Stimulated activated CD8-positive, alpha-beta memory T cell treated with anti-CD3 and anti-CD28 coated beads, Interleukin-4, amount 100 ng/mL, for 48 hours (primary cell): ENCODE results near the gene CDH2.
A peak's percentile ranks its signal among the peaks of the same experiment; 100 is the strongest.

Source experiments
- DNase-seq: peaks from one replicate; pipeline ENCODE4 v3.0.0-alpha.2; 2020

Gene CDH2

DNA sequence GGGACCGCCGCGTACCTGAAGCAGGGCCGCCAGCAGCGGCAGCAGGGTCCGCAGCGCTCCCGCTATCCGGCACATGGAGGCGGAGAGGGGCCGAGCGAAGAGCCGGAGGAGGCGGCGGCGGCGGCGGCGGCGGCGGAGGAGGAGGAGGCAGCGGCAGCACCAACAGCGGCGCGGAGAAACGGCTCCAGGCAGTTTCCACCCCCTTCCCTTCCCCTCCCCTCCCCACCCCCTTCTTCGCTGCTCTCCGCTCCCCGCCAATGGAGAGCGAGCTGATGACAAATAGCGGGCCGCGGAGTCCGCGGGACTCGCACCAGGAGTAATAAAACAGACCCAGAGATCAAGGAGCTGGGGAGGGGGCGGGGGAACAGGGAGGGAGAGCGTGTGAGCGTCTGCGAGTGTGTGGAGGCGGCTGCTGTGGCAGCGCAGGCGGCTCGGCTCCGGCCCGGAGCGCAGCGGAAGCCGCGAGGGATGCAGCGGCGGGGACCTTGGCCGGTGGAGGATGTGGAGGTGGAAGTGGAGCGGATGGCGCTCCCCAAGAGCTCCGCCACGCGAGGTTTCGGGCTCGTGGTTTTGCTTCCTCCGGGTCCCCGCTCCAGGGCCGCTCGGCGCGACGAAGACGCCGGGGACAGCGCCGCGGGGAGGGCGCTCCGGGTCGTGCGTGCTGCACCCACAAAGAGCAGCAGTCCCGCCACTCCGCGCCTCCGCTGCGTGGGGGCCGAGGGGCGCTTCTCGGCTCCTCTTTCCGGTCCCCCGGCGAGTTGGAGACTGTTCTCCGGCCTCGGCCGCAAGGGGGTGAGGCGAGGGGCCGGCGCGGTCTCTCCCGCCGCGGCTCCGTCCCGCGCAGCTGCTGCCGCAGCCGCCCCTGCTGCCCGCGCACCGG lies at the start of gene CDH2:
Gene CDH2, minus strand, starts transcription at position 183 of the 880 bp plus-strand sequence. Its CDS starts 108 bp downstream, at position 75.
- no peak for DNase-seq

- no peak for DNase-seq
Observed at GRCh38 chr18:28212060-28212459, 35.1 kb upstream of the CDH2 start.

GRCh38 chr18:28208712-28209265 lies 31.9 kb upstream of the CDH2 start:
- DNase-seq, result no peak

DNA sequence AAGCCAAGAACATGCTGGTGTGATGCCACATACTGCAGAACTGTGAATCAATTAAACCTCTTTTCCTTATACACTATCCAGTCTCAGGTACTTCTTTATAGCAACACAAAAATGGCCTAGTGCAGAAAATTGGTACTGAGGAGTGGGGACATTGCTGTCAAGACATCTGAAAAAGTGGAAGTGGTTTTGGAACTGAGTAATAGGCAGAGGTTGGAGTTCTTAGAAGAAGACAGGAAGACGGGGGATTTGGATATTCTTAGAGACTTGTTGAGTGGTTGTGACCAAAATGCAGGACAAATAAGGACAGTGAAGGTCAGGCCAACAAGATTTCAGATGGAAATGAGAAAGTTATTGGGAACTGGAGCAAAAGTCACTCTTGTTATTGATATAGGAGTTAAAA lies 31.3 kb upstream of the CDH2 start:
- no peak for DNase-seq

GRCh38 chr18:28204154-28204553 lies 27.2 kb upstream of the CDH2 start:
- DNase-seq, result no peak

- no peak for DNase-seq
Observed at GRCh38 chr18:28201056-28201455, 24.1 kb upstream of the CDH2 start.

DNA sequence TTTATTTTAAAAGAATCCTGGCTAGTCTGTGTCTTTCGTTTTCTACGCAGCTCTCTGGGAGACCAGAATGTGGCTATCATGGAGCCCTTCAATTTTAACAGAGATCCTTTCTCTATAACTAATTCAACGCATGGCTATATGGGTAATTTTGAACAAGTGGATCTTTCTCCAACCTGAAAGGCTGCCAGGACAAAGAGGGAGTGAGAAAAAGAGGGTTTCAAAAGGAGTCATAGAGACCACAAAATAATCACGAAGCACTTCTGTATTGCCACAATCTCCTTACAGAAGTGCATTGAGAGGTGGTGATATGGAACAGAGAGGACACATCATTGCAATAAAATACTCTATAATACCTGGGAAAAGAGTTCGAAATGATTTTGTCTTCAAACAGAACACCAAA lies 21.7 kb upstream of the CDH2 start:
- DNase-seq, result no peak

DNA sequence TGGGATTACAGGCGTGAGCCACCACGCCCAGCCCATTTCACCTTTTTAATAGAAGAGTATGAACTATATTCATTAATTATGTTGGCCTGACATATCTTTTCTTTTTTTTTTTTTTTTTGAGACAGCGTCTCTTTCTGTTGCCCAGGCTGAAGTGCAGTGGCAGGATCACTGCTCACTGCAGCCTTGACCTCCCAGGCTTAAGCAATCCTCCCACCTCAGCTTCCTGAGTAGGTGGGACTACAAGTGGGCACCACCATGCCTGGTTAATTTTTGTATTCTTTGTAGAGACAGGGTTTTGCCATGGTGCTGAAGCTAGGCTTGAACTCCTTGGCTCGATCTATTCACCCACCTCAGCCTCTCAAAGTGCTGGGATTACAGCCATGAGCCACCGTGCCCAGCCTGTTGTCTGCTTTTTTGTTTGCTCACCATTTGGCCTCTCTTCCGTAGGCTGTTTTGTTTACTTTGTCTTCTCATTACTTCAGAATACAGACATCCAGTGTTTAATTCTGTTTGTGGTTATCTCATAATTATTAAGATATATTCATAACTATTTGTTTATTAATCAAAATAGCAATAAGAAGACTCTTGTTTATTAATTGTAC lies 16.3 kb upstream of the CDH2 start:
- no peak for DNase-seq

DNA sequence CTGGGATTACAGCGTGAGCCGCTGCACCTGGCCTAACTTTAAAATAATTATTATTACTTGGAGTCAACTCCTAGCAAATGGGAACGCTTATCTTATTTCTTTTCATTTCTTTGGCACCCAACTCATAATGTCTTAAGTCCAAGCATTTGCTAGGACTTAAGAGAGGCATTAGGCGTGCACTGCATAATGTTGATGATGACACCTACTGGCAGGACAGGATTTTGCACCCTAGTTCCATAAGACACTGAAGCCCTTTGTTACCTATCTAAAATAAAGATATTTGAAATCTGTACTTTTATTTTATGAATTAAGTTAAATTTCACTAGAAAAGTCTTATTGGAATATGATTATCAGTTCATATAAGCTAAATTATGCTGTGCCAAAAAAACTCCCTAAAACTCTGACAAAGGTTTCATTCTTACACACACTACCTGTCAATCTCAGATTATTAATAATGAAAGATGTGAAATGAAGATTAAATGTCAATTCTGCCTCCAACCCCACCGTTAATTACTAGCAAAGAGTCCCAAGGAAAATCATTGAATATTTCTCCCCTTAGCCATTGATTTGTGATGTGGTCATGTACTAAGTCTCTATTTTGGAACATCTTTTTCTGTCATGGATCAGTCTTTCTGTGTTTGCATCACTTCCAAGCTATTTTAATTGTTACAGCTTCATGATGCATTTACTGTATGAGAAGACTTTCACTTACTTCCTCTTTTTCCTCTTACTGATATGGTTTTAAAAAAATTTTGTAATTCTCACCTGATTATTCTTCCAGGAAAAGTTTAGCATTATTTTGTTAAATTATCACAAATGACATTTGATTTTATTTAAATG lies 12.7 kb upstream of the CDH2 start:
- peak; percentile 43 for DNase-seq

GRCh38 chr18:28185121-28185520 lies 8.2 kb upstream of the CDH2 start:
- DNase-seq, result no peak

DNA sequence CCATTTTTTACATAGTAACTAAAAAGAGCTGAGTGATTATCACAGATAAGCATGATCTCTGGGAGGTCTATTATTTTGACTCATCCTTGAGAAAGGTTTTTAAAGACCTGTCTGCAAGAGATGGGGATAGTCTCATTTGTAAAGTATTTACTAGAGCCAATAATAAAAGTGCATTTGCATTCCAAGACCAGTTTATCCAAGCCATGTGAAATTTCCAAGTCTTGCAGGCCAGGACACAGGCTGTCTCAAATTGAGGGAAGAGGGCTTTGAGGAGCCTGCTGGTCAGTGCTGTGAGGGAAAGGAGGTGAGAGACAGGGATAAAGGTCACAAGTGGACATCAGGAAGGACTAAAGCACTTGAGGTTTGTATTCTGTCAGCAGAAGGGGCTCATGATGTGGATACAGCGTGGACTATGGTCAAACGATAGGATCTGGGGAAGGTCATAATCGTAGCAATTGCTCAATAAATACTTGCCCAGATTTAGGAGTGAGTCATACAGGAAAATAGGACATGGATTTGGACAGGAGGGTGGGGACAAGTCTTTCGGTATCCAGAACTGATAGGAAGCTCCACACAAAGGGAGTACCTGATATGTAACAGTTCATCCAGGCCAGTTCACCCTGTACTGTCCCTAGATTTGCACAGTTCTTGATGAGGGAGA lies 6.6 kb upstream of the CDH2 start:
- no peak for DNase-seq

DNA sequence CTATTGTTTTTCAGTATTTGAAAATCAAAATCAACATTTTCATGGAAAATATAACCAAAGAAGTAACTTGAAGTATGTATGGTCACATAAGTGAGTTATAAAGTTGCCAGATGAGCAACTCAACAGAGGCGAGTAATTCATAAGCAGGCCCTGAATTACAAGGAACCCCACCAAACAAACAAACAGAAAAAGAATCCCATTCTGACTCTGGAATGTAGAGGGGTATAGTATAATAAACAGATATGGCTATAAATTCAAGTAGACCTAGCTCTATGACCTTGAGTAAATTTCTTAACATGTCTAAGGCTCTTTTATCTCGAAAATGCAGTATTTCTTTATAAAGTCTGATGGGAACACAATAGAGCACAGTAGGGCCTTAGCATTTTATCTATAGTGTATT lies 4.7 kb upstream of the CDH2 start:
- no peak for DNase-seq

- DNase-seq, result no peak
Observed at GRCh38 chr18:28178720-28179119, 1.8 kb upstream of the CDH2 start.

- no peak for DNase-seq
Observed at GRCh38 chr18:28177828-28178635, 1.1 kb upstream of the CDH2 start.

GRCh38 chr18:28176698-28176947 lies 307 bp downstream of the CDH2 start:
- DNase-seq, result no peak

DNA sequence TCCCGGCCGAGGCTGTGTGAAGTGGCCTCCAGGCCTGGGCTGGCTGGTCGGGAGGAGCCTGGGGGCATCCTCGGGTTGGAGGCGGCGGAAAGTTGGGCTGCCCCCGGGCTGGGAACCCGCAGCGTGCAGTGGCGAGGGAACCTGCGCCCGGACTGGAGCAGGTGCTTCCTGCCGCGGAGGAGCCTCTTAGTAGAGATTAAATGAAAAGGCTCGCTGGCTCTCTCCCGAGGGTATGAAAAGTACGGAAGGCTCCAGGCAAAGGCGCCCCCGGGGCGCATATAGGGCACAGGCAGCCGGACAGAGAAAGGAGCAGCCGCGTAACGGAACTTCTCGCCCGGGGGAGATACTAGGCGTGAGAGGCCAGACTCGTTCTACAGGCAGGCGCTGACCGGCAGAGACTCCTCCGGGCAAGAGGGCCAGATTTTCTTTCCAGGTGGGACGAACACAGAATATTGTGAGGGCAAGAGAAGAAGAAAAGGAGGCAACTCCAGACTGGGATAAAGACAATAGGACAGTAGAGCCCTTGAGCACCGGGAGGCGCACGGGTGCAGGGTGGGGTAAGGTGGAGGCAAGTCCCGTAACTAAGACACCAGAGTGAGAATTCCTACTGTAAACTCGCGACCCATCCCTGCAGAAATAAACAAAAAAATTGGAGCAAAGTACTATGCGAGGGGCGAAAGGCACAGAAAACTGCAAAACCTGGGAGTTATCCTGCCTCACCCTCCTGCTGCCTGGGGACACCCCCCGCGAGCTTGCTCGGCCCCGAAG lies 816 bp downstream of the CDH2 start:
- no peak for DNase-seq

GRCh38 chr18:28175150-28175929 lies 1.6 kb downstream of the CDH2 start:
- no peak for DNase-seq

DNA sequence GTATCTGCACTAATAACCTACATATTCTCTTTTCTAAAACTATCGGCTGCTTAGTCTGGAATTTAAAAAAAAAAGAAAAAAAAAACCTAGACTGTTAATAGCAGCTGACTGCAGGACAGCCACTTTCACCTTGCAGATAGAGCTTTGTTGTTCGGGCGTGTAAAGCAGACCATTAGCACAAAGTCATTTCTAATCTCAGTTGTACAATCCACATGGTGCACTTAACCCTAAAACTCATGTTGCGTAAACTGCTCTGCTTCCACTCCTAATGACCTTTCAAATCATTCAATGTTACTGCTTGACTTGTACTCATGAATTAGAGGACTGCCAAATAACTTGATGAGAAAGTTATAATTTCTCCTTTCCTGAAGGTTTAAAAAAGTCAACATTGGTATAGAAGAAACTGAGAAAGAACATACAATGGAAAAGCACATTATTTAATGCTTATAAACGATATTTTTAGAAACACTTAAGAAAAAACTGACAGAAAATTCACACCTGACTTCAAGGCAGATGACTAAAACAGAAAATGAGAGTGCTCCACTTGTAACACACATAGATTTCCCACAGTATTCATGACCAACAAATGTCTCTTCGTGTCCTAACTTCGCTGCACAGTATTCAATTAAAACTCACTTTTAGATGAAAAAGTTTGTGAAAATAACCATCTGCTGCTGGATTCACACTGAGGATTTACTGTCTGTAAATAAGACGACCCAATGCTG lies 2.6 kb downstream of the CDH2 start:
- DNase-seq, result no peak

GRCh38 chr18:28171837-28172236 lies 5.1 kb downstream of the CDH2 start:
- no peak for DNase-seq

- DNase-seq, result no peak
Observed at GRCh38 chr18:28168725-28169124, 8.2 kb downstream of the CDH2 start.
